COR-L47 (cell line): ENCODE data around the gene IZUMO4.

Experiments used
- DNase-seq: peaks from one replicate; lab custom pipeline; 2025; lab: John Stamatoyannopoulos, UW

IZUMO4 gene

GRCh38 chr19:2096480-2097202 lies at the start of gene IZUMO4:
Gene IZUMO4, plus strand, starts transcription at chr19:2096915. Its CDS starts 31 bp downstream, at chr19:2096946.
- peak; percentile 99 for DNase-seq

- DNase-seq = no peak
These were observed 49.7 kb upstream of the IZUMO4 start for GRCh38 chr19:2047076-2047448.

- no peak for DNase-seq
These were observed 49.1 kb upstream of the IZUMO4 start for GRCh38 chr19:2047449-2048103.

GRCh38 chr19:2048104-2048958 lies 48.4 kb upstream of the IZUMO4 start:
- no peak for DNase-seq

- no peak for DNase-seq
These were observed 47.6 kb upstream of the IZUMO4 start for GRCh38 chr19:2048959-2049740.

DNA sequence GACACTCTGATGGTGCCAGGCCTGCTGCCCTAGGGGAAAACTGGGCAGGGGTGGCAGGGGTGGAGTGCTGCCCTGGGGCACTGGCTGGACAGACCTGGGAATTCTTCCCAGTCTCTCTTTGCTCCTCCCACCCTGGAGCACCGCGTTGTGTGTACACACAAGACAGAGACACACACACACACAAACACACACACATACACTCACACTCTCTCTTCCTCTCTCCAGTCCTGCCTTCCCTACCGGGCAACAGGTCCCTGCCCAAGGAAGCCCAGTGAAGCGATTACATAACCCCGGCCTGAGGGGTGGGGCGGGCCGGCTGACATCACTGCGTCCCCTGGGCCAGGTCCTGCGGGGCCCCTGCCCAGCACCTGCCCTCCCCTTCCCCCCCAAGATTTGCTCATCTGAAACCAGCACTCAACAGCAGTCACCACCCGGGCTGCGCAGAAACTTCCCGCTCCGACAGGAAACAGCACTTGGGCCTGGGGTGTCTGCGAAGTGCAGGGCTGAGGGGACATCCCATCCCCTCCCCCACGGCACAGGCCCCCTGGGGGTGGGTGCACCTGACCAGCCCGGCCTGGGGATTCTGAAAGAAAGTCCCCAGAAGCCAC lies 46.9 kb upstream of the IZUMO4 start:
- DNase-seq = peak; percentile 28

DNA sequence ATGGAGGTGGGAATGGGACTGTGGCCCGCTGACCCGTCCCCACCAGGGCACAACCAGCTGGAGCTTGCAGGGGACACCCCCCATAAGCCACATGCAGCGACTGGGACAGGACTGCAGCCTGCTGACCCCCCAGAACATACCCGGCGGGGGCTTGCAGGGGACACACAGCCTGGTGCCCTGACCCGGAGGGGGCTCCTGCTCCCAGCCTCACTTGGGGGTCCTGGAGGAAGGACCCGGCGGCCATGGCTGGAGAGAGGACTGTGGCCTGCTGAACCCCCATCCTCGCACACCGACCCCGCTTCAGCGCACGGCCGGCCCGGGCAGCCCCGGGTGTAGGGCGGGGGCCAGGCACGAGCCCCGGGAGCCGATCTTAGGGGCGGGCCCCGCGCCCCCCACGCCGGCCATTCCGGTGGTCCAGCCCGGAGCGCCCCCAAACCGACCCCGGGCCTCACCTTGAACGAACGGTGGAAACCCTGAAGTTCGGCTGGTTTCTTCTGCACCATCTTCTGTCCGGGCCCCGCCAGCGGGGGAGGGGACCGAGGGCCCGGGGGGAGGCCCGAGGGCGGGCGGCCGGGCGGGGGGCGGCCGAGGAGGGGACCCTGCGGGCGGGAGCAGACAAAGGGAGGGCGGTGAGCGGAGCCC lies 46.2 kb upstream of the IZUMO4 start:
- DNase-seq = no peak

- DNase-seq = peak; percentile 74
These were observed 45.5 kb upstream of the IZUMO4 start, which contains the start of gene MKNK2 for GRCh38 chr19:2050991-2051772. Gene MKNK2, minus strand, starts transcription at chr19:2051244. Its CDS starts 393 bp downstream, at chr19:2050851.

DNA sequence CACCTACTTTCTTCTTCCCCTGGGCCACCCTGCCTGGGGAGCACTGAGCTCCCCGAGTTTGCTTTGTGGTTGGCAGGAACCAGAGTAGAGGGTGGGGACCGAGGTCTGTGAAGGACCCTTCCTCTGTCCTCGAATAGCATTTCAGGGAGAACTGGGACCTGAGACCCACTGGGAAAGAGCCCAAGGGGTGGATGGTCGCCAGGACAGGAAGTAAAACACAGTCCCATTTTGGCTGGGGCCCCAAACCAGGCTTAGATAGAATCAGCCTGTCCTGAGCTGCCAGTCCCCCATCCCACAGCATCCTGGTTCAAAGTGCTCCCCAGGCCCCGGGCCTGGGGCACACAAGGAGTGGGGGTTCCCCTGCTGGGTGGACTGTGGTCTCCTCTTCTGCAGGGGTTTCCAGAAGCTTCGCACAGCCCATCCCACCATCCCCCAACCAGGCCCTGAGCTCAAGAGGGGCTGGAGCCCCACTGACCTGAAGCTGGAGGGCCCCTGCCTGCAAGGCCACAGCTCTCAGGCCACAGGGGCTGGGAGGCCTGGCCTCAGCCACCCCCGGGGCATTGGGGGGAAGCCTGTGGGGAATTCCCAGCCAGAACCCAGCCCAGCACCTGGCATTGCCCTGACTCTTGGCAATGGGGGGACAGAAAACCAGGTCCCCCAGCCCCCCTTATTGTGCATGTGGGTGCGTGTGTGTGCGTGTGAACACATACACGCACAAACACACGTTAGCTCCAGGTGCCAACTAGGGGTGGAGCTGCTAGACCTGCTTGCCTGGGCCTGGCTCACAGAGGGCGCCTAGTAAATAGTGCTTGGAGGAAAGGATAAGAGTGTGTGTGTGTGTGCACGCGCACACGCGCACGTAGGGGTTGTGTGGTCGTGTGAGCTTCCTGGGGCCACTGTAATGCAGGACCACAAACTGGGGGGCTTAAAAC lies 44.7 kb upstream of the IZUMO4 start:
- DNase-seq = no peak

- DNase-seq = no peak
These were observed 42.9 kb upstream of the IZUMO4 start for GRCh38 chr19:2053601-2054389.

DNA sequence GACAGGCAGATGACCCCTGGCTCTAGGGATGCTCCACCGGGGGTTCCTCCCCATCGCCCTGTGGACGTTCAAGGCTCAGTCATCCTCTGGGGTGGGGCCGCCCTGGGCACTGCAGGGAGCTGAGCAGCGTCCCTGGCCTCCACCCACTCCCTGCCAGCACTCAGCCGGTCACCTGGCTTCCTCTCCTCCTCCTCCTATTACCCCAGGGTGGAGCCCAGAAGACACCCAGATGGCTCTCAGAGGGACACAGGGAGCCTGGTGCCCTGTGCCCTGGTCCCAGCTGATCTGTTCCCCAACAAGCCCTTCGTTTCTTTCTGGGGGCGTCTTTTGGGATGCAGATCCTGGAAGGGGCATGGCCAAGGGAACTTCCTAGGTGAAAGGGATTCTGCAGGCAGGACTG lies 42.0 kb upstream of the IZUMO4 start:
- peak; percentile 24 for DNase-seq

DNA sequence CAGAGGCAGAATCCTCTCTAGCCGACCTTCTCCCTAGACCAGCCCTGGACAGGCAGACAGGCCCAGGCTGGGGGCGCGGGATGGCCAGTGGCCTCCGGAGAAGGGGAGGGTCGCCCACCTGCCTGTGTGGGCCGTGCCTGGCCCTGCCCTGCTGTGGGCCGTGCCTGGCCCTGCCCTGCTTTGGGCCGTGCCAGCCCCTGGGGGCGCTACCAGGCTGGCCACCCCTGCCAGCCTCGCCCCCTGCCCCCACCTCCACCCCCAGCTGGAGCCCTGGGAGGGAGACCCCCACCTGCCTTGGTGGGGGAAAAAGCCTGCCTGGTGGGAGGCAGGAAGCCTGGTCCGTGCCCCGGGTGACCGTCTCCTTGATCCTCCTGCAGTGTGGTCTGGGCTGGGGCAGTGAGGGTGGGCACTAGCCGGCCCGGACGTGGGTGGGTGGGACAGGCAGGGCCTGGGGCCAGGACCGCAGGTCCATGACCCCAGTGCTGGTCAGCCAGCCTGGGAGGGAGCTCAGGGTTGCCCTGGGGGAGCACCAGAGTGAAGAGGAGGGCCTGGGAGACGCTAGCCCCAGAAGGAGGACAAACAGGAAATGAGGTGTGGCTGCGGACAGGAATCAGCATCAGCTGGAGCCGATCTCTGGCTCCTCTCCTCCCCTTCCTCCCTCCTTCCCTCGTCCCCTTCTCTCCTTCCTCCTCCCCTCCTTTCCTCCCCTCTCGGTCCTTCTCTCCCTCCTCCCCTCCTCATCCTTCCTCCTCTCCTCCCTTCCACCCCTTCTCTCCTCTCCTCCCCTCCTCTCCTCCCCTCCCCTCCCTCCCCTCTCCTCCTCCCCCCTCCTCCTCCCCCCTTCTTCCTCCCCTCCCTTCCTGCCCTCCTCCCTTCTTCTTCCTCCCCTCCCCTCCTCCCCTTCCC lies 40.5 kb upstream of the IZUMO4 start:
- DNase-seq = peak; percentile 25

- no peak for DNase-seq
These were observed 39.9 kb upstream of the IZUMO4 start for GRCh38 chr19:2056837-2057192.

DNA sequence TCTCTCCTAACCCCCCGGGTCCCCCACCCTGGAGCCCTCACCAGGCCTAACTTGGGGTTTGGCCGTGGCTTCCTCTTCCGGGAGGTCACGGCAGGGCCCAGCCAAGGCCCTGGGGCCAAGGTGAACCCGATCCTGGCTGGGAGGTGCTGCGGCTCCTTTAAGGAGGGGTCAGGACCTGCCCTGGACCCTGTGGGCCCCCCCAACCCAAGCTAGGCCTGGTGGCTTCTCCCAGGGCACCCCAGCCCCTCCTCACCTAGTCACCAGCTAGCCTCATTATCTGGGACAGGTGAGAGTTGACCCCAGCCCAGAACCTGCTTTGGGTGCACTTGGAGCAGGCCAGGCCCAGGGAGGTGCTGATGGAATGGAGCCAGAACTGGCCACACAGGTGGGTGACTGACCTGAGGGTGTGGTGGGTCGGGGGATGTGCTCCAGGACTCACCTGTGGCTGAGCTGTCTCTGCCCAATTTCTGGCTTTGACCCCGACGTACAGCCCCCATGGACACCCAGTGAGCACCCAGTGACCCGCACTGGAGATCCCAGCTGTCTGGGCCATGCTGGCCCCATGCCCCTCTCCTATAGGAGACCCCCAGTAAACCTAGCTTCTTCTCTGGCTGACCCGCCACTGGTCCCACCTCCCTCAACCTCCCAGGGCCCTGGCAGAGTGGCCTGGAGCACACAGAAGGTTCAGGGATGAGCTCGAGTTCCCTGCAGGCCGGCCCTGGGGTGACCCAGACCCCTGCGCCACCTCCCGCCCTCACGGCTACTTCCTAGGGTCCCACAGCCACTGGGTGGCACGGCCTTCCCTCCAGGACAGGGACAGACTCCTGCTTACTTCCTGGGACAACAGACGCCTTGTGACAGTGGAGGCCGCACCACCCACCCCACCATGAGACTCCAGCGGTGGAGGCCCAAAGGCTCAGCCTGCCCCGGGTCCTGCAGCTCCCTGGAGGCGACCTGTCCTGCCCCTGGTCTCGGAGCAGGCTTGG lies 38.9 kb upstream of the IZUMO4 start:
- DNase-seq = no peak

GRCh38 chr19:2058570-2059421 lies 37.9 kb upstream of the IZUMO4 start:
- DNase-seq = no peak
